ENCODE results near the gene ACBD4.

- TF ChIP-seq CTCF (IDR thresholded peaks at IDR 0.05 in 4 of 5, conservative IDR thresholded peaks at IDR 0.05 in 1 of 5), result no peak
- peak; percentile 62 to 70 for TF ChIP-seq POLR2A (IDR thresholded peaks at IDR 0.05)
These were observed 3.2 kb upstream of the ACBD4 start, which contains the start of gene PLCD3 for GRCh38 chr17:45132320-45132571.

All from gastrocnemius medialis (tissue), 4 donors.